Esophagus muscularis mucosa (tissue), 4 donors: Measurements from ENCODE around the gene DLL1. TPM values are rescaled to one million over a fixed set of nuclear protein-coding genes. Genes with fewer than 3 reads are reported as not detected.

Experiments used
- DNase-seq: peaks from one replicate; pipeline ENCODE4 v3.0.0-alpha.2; 2017; ENCODE audit errors: extremely low spot score
- H3K27ac ChIP-seq, 4 donors: fragments of 200-600 bp; sonication (generic); replicated peaks in 1 of 4; 1 replicate in 3 of 4; 2 replicates in 1 of 4; pipeline ENCODE4 v1.5.1; 2016 to 2019; ENCODE audit warnings: mild to moderate bottlenecking in 1 of 4
- H3K27me3 ChIP-seq, 4 donors: fragments of 200-600 bp; sonication (generic); one replicate each; pipeline versions ENCODE4 v1.5.1 to v1.6.0; 2016 to 2019
- H3K36me3 ChIP-seq, 4 donors: fragments of 200-600 bp; sonication (generic); one replicate each; pipeline ENCODE4 v1.5.1; 2016 to 2019
- H3K4me1 ChIP-seq, 4 donors: fragments of 200-600 bp; sonication (generic); one replicate each; pipeline ENCODE4 v1.5.1; 2016 to 2019
- H3K4me3 ChIP-seq, 4 donors: fragments of 200-600 bp; sonication (generic); 1 replicate in 2 of 4; 2 replicates in 2 of 4; pipeline ENCODE4 v1.5.1; 2016 to 2019; ENCODE audit warnings: mild to moderate bottlenecking in 4 of 4, moderate library complexity in 1 of 4
- H3K9me3 ChIP-seq, 4 donors: fragments of 200-600 bp; sonication (generic); 1 replicate in 3 of 4; 2 replicates in 1 of 4; pipeline ENCODE4 v1.5.1; 2016 to 2019
- EP300 ChIP-seq: sonication (generic); formaldehyde crosslinking; IDR thresholded peaks from one replicate; pipeline ENCODE4 v1.6.1; 2017; ENCODE audit warnings: antibody characterized with exemption
- POLR2A ChIP-seq: fragments of 450-650 bp; IDR thresholded peaks from one replicate; pipeline ENCODE4 v1.6.1; 2017; ENCODE audit warnings: antibody characterized with exemption, moderate library complexity, mild to moderate bottlenecking, low read depth
- POLR2AphosphoS5 ChIP-seq, 2 donors: sonication (generic); formaldehyde crosslinking; IDR thresholded peaks; one replicate each; pipeline ENCODE4 v1.6.1; 2017; ENCODE audit warnings: antibody characterized with exemption in 2 of 2
- WGBS: methylation state at CpG from one replicate; pipeline ENCODE4 v1.1.5; 2018; 5-methylcytosine and 5-hydroxymethylcytosine counted together
- intact Hi-C: fragments of 100-400 bp; cut with DNase I; formaldehyde crosslinking; loops from one replicate; pipeline ENCODE4 v1.15.1; 2023
- total RNA-seq, 4 donors: library from RNA; depleted of rRNA; stranded (reverse); fragments of >200 nt; gene quantifications; one replicate each; pipeline versions ENCODE4 v1.1.0 to v1.2.1, GENCODE V29; 2016
- TF ChIP-seq, protein P1 (sequence below), 3 experiments: fragments of 200-600 bp in 2 of 3; fragments of 450-650 bp in 1 of 3; sonication (generic) in 2 of 3; IDR thresholded peaks; one replicate each; pipeline ENCODE4 v1.5.1; 2017 to 2019; ENCODE audit warnings: antibody characterized with exemption in 3 of 3, mild to moderate bottlenecking in 2 of 3, moderate library complexity in 1 of 3

The DLL1 gene
- total RNA-seq, 4 donors from 2014 or later = 3.7 to 8.8 (median 6.6) TPM

DNA sequence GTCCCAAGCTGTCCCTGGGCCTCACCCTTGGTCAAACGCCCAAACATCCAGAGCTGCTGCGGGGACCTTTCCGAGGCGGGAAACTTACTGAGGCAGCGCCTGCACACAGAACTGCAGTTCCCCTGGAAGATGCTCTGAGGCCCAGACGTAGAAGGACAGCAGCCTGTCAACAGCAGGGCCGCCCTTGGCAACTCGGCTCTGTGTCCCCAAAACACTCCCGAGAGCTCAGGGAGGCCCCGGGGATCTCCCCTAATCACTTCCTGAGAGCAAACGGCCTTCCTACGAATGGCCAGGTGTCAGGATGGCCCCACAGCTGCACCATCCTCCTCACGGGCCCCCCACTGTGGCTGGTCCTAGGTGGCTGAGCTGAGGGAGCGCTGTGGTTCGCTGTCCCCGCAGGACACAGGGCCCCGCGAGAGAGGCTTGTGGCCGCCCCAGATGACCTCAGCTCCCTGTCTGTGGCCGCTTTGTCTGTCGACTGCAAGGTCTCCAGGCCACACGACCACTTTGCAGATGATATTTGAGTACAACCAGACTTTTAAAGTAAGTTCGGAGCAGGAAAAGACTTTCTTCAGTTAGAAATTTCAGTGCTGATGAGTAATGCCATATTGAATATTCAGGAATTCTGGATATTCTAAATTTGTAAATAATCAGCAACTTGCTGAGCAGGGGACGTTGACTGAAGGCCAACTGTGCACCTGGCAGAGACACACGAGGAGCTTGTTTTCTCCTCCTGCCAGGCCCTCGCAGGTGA is 46.0 kb downstream of the DLL1 start:
- H3K27me3 ChIP-seq = peaks cover 0 to 32% (median 3%) of the 10 kb centered on the region in 4 donors
- no peak for DNase-seq
- intact Hi-C loops = no loop called here

GRCh38 chr6:170243791-170244291 is 47.0 kb downstream of the DLL1 start:
- Histone ChIP-seq H3K36me3 (no peaks in the 10 kb centered on the region), H3K27me3 (peaks cover 0 to 27% (median under 1%) of the 10 kb centered on the region in 4 donors), H3K4me3 (no peak overlapping the region), H3K9me3 (no peaks in the 10 kb centered on the region), H3K27ac (no peak overlapping the region), H3K4me1 (peaks cover 0 to 11% (median 2%) of the 10 kb centered on the region in 4 donors)
- TF ChIP-seq POLR2AphosphoS5 (IDR thresholded peaks at IDR 0.05) (no peak), EP300 (no peak), POLR2A (no peak)
- TF ChIP-seq, protein P1, sequence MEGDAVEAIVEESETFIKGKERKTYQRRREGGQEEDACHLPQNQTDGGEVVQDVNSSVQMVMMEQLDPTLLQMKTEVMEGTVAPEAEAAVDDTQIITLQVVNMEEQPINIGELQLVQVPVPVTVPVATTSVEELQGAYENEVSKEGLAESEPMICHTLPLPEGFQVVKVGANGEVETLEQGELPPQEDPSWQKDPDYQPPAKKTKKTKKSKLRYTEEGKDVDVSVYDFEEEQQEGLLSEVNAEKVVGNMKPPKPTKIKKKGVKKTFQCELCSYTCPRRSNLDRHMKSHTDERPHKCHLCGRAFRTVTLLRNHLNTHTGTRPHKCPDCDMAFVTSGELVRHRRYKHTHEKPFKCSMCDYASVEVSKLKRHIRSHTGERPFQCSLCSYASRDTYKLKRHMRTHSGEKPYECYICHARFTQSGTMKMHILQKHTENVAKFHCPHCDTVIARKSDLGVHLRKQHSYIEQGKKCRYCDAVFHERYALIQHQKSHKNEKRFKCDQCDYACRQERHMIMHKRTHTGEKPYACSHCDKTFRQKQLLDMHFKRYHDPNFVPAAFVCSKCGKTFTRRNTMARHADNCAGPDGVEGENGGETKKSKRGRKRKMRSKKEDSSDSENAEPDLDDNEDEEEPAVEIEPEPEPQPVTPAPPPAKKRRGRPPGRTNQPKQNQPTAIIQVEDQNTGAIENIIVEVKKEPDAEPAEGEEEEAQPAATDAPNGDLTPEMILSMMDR (IDR thresholded peaks at IDR 0.05) = no peak
- DNase-seq = no peak
- 55% methylated on average over 18 of the region's 21 CpGs for WGBS
- intact Hi-C loops = no loop called here

More for the DNA sequence above, 46.0 kb downstream of the DLL1 start:
- Histone ChIP-seq H3K4me1 (peaks cover 0 to 11% (median 2%) of the 10 kb centered on the region in 4 donors), H3K27ac (no peak overlapping the region), H3K36me3 (no peaks in the 10 kb centered on the region), H3K4me3 (no peak overlapping the region), H3K9me3 (no peaks in the 10 kb centered on the region)
- 67% methylated on average over 17 of the region's 26 CpGs for WGBS
- TF ChIP-seq POLR2A (no peak), POLR2AphosphoS5 (IDR thresholded peaks at IDR 0.05) (no peak), EP300 (no peak)
- TF ChIP-seq, protein P1 (IDR thresholded peaks at IDR 0.05) = no peak

DNA sequence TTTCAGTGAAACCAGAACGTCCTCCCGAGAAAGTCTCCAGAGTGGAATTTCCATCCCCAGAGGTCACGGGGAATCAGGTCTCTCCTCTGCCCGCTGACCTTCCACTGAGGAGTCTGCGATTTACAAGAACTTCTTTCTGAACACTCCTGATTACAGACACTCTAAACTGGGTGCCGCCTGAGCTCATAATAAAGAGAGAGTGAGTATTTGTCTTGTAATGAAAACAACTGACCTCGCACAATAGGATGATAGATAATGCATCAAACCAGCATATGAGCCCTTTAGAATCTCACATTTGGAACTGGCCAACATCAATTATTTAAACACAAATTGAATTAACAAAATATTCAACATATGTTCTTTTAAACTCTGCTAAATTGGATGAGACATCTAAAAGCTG is 47.5 kb downstream of the DLL1 start:
- DNase-seq = no peak
- peaks cover 0 to 9% (median 0%) of the 10 kb centered on the region in 4 donors for H3K4me1 ChIP-seq
- WGBS = 73% methylated on average over 7 of the region's 7 CpGs
- TF ChIP-seq POLR2AphosphoS5 (IDR thresholded peaks at IDR 0.05) = no peak
- TF ChIP-seq, protein P1 (IDR thresholded peaks at IDR 0.05) = no peak
- no peak for TF ChIP-seq POLR2A
- no peak for TF ChIP-seq EP300
- intact Hi-C loops = no loop called here
- H3K36me3 ChIP-seq = no peaks in the 10 kb centered on the region
- no peak overlapping the region for H3K4me3 ChIP-seq
- no peaks in the 10 kb centered on the region for H3K9me3 ChIP-seq
- no peak overlapping the region for H3K27ac ChIP-seq
- peaks cover 0 to 27% (median 0%) of the 10 kb centered on the region in 4 donors for H3K27me3 ChIP-seq

DNA sequence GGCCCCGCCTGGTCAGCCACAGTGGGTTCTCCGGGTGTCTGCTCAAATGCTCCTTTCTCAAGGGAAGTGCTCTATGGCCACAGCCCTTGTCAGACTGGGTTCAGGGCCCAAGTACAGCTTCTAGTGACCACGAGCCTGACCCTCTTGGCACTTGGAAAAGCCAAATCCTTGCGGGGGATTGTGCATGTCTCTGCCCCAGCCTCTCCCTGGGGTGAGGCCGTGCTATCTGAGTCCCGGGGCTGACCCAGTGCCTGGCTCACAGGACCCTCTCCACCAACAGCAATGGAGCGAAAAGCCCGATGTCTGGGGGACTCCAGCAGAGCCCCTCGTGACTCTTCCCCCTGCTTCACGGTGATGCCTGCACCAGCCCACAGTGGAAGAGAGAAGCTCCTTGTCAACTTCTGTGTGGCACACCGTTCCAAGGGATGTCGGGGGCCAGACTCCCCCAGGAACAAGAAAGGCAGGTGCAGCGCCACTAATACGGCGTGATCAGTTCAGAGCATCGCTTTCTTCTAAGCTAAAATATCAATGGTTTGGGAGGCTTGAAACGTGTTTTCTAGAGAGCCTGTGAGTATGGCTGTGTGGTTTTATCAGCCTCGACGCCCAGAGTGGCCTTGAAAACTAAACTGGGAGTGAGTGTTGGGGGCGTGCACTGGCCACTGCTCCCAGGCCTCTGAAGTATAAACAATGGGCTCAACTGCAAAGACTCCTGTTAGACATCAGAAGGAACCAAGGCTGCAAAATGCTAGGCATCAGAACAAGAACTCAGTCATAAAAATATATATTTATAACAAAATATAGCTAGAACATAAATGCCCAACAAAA is 51.9 kb downstream of the DLL1 start:
- DNase-seq = no peak
- TF ChIP-seq EP300 (no peak), POLR2A (no peak), POLR2AphosphoS5 (IDR thresholded peaks at IDR 0.05) (no peak)
- TF ChIP-seq, protein P1 (IDR thresholded peaks at IDR 0.05) = no peak
- H3K27ac ChIP-seq = no peak overlapping the region
- intact Hi-C loops = no loop called here
- WGBS = 93% methylated on average over 15 of the region's 20 CpGs
- H3K4me1 ChIP-seq = no peaks in the 10 kb centered on the region
- no peaks in the 10 kb centered on the region for H3K9me3 ChIP-seq
- peaks cover 0 to 10% (median 0%) of the 10 kb centered on the region in 4 donors for H3K27me3 ChIP-seq
- no peak overlapping the region for H3K4me3 ChIP-seq
- H3K36me3 ChIP-seq = no peaks in the 10 kb centered on the region
